ENCODE measurements around the gene TEDC2. TPM values are rescaled to one million over a fixed set of nuclear protein-coding genes. Genes with fewer than 3 reads are reported as not detected.

Gene TEDC2
- total RNA-seq, 1 experiment from 2014 or later: 6.4 TPM

DNA sequence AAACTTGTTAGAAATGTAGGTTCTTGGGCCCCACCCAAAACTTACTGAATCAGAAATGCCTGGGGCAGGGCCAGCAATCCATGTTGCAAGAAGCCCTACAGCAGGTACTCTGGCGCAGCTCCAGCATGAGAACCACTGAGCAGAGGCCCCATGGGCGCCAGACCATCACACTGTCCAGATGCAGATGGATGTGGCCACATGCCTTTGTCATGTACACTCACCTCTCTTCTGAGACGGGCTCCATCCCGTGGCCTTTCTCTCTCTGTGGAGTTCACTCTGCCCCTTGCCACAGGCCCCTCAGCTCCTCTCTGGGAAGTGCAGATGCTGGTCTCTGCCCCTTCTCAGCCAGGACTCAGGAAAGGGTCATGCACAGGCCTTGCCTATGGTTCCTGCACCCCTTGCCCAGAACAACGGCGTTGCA is 33.0 kb upstream of the TEDC2 start:
- Histone ChIP-seq H3K4me2 (ENCODE audit: low read depth, low read length, poor library complexity, severe bottlenecking) (no peak overlapping the region), H2AFZ (ENCODE audit: low read length) (no peak overlapping the region), H3K4me3 (ENCODE audit: low read length) (no peak overlapping the region), H3K27me3 (ENCODE audit: low read length) (no peaks in the 10 kb centered on the region), H3K9me2 (replicated peaks; ENCODE audit: insufficient read depth, low read length) (no peaks in the 10 kb centered on the region), H3K79me2 (ENCODE audit: low read length) (peaks cover 21% of the 10 kb centered on the region), H3K36me3 (ENCODE audit: insufficient read depth, low read length) (no peaks in the 10 kb centered on the region; the same call in 1 of the 2 replicates), H3K9me3 (ENCODE audit: low read length) (no peaks in the 10 kb centered on the region), H3K9ac (ENCODE audit: low read length) (no peak overlapping the region), H3K27ac (ENCODE audit: low read length) (no peak overlapping the region), H3K4me1 (ENCODE audit: low read length) (peaks cover 24% of the 10 kb centered on the region), H4K20me1 (ENCODE audit: insufficient read depth, low read depth, low read length) (no peaks in the 10 kb centered on the region)
- no peak for DNase-seq

DNA sequence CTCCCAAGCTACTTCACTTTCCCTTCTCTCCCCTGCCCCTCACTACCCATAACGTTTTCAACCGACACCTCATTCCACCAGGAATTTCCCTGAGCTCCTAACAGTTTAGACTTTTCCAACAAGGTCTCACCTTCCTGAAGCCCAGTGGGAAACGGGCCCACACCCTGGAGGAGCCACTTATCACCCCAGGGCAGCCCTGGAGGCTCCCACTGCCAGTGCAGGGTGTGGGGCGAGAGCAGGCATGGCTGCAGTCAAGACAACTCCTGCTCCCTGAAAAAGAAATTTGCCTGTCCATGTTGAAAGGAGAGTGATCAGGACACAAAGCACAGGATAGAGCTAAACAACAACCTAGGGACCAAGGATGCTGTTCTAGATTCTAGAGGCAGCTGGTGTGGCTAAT is 32.4 kb upstream of the TEDC2 start:
- Histone ChIP-seq H3K36me3 (ENCODE audit: insufficient read depth, low read length) (peaks cover 4% of the 10 kb centered on the region), H3K27me3 (ENCODE audit: low read length) (no peaks in the 10 kb centered on the region), H3K9me3 (ENCODE audit: low read length) (no peaks in the 10 kb centered on the region), H3K27ac (ENCODE audit: low read length) (no peak overlapping the region), H3K4me2 (ENCODE audit: low read depth, low read length, poor library complexity, severe bottlenecking) (no peak overlapping the region), H2AFZ (ENCODE audit: low read length) (no peak overlapping the region), H3K4me3 (ENCODE audit: low read length) (no peak overlapping the region), H4K20me1 (ENCODE audit: insufficient read depth, low read depth, low read length) (no peaks in the 10 kb centered on the region), H3K9ac (ENCODE audit: low read length) (no peak overlapping the region), H3K79me2 (ENCODE audit: low read length) (peaks cover 21% of the 10 kb centered on the region), H3K9me2 (replicated peaks; ENCODE audit: insufficient read depth, low read length) (no peaks in the 10 kb centered on the region), H3K4me1 (ENCODE audit: low read length) (peaks cover 24% of the 10 kb centered on the region)
- DNase-seq: no peak

DNA sequence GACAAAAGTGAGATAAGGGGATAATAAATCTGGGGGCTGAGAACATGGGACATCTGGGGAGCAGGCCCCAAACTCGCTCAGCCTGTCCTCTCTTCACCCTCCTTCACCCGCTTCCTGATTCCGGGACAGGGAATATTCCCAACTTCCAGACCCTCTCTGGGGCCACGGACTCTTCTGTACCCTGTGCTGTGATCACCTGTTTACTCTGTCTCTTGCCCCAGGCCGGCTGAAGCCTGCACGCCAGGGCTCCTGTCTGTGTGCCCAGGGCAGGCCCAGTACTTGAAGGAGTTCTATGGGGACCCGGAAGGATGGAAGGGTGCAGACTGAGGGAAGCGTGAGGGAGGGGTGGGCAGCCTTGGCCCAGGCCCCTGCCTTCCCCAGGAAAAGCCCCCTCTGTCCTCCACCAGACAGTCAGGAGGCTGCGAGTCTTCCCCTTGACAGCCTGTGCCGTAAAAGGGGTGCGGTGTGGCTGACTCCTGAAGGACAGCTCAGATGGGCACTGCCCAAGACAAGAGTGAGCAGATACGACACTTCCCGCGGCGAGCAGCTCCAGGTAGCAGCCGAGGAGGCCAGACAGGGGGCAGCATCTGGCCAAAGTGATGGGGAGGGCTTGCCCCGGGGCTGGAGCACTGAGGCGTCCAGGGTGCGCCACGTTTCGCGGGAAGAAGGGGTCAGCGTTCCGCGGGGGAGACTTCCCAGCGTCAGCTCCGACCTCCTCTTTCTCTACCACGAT is 31.7 kb upstream of the TEDC2 start:
- Histone ChIP-seq H3K9me2 (replicated peaks; ENCODE audit: insufficient read depth, low read length) (no peaks in the 10 kb centered on the region), H2AFZ (ENCODE audit: low read length) (peak overlapping the region; percentile 77; the same call in 1 of the 2 replicates), H3K79me2 (ENCODE audit: low read length) (peaks cover 21% of the 10 kb centered on the region), H3K36me3 (ENCODE audit: insufficient read depth, low read length) (peaks cover 7% of the 10 kb centered on the region), H3K4me3 (ENCODE audit: low read length) (peak overlapping the region; percentile 78), H3K4me2 (ENCODE audit: low read depth, low read length, poor library complexity, severe bottlenecking) (peak overlapping the region; percentile 83), H3K9ac (ENCODE audit: low read length) (peak overlapping the region; percentile 84), H4K20me1 (ENCODE audit: insufficient read depth, low read depth, low read length) (no peaks in the 10 kb centered on the region), H3K27ac (ENCODE audit: low read length) (no peak overlapping the region), H3K27me3 (ENCODE audit: low read length) (no peaks in the 10 kb centered on the region), H3K4me1 (ENCODE audit: low read length) (peaks cover 23% of the 10 kb centered on the region), H3K9me3 (ENCODE audit: low read length) (no peaks in the 10 kb centered on the region)
- DNase-seq: peak; percentile 60

DNA sequence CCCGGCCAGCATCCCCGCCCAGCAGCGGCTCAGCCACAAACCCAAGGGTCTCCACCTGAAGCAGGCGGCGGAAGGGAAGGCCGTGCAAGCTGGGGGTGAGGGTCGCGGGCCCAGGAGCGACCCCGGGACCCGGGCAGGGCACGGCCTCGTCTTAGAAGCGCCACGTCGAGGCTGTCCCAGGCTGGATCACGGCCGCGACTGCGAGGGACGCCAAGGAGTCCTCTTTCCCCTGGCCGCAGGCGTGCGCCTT is 31.2 kb upstream of the TEDC2 start:
- no peaks in the 10 kb centered on the region for H3K27me3 ChIP-seq (ENCODE audit: low read length)
- peak overlapping the region; percentile 83 for H3K4me2 ChIP-seq (ENCODE audit: low read depth, low read length, poor library complexity, severe bottlenecking)
- H3K9me2 ChIP-seq (replicated peaks; ENCODE audit: insufficient read depth, low read length): no peaks in the 10 kb centered on the region
- H2AFZ ChIP-seq (ENCODE audit: low read length): peak overlapping the region; percentile 77; the same call in 1 of the 2 replicates
- H3K36me3 ChIP-seq (ENCODE audit: insufficient read depth, low read length): peaks cover 8% of the 10 kb centered on the region
- H4K20me1 ChIP-seq (ENCODE audit: insufficient read depth, low read depth, low read length): no peaks in the 10 kb centered on the region
- DNase-seq: no peak
- peak overlapping the region; percentile 78 for H3K4me3 ChIP-seq (ENCODE audit: low read length)
- peak overlapping the region; percentile 84 for H3K9ac ChIP-seq (ENCODE audit: low read length)
- H3K9me3 ChIP-seq (ENCODE audit: low read length): no peaks in the 10 kb centered on the region
- H3K79me2 ChIP-seq (ENCODE audit: low read length): peaks cover 21% of the 10 kb centered on the region
- H3K4me1 ChIP-seq (ENCODE audit: low read length): peaks cover 21% of the 10 kb centered on the region
- H3K27ac ChIP-seq (ENCODE audit: low read length): no peak overlapping the region

DNA sequence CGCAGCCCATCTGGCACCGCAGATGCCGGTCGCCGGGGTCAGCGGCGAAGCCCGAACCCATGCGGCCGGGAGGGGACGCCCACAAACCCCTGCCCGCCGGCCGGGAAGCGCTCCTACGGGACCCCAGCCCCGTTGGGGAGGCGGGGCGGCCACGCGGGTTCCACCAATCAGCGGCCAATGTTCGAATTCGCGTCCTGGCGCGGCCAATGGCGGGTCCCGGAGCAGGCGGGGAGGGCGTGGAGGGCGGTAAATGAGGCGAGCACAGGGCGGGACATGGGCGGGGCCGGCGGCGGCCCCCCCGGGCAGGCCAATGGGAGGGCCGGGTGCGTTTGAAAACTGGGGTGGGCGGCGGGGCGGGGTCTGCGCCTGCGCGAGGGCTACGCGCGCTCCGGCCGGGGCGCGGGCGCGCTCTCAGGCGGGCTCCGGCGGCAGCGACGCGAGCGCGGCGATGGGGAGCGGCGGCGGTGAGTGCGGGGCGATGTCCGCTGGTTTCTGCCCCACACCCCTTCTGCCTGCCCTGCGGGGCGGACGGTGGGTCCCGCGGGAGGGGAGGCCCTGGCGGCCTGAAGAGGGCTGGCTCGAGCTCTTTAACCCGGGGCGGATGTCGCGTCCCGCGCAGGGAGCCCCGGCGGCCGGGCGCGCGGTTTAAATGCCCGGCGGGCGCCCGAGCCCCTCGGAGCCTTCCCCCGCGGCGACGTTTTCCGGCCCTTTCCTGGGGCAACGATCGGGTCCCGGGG is 30.7 kb upstream of the TEDC2 start, which contains the start of gene CCNF:
CCNF (plus strand) TSS at position 414 of the 737 bp plus-strand sequence; CDS start at position 449, 35 bp downstream.
- H3K9me3 ChIP-seq (ENCODE audit: low read length): no peaks in the 10 kb centered on the region
- peak within 1 kb of the TSS; percentile 97 for H3K9ac ChIP-seq (ENCODE audit: low read length)
- DNase-seq: peak; percentile 98
- H3K27me3 ChIP-seq (ENCODE audit: low read length): no peaks in the 10 kb centered on the region
- H3K4me3 ChIP-seq (ENCODE audit: low read length): peak within 1 kb of the TSS; percentile 90
- no peaks in the 10 kb centered on the region for H3K9me2 ChIP-seq (replicated peaks; ENCODE audit: insufficient read depth, low read length)
- H3K4me2 ChIP-seq (ENCODE audit: low read depth, low read length, poor library complexity, severe bottlenecking): peak within 1 kb of the TSS; percentile 100
- H3K4me1 ChIP-seq (ENCODE audit: low read length): peaks cover 21% of the 10 kb centered on the region
- H3K36me3 ChIP-seq (ENCODE audit: insufficient read depth, low read length): peaks cover 8% of the 10 kb centered on the region
- H3K27ac ChIP-seq (ENCODE audit: low read length): peak within 1 kb of the TSS; percentile 58
- H2AFZ ChIP-seq (ENCODE audit: low read length): peak within 1 kb of the TSS; percentile 77; the same call in 1 of the 2 replicates
- H3K79me2 ChIP-seq (ENCODE audit: low read length): peaks cover 21% of the 10 kb centered on the region
- no peaks in the 10 kb centered on the region for H4K20me1 ChIP-seq (ENCODE audit: insufficient read depth, low read depth, low read length)

DNA sequence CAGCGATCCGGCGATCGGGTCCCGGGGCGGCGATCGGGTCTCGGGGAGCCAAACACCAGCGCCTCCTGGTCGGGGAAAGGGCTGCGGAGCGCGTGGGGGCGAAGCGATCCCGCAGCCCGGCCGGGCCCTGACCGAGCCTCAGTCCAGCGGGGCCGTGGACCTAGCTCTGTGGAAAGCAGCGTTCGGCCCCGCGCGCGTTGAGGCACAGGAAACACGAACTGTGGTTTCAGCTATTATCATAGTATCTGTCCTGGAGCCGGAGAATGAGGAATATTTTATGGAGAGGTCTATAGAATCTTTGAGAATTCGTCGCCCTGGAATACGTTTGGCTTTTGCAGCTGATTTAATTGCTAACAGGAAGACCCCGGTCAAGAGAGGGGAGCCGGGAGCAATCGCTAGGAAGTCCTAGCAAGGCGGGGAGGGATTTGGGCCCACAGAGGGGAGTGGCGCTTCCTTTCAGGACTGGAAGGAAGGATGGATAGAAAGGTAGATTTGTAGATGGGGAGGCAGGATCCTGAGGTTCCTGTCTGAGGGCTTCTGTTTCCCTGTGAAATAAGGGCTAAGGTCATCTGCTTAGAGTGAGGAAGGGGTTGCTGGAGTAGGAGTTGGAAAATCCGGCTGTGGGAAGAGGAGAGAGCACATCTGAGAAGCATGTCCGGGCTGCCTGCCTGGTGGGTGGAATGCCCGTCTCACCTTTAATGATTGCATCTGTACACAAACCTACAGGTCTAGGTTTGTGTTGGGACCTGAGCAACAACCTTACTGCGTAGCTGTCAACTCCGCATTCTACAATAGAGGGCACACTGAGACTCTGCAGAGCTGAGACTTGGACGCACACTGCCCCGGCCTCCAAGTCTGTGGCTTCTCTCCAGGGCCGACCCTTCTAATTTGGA is 29.9 kb upstream of the TEDC2 start:
- peak overlapping the region; percentile 74; the same call in 1 of the 2 replicates for H2AFZ ChIP-seq (ENCODE audit: low read length)

DNA sequence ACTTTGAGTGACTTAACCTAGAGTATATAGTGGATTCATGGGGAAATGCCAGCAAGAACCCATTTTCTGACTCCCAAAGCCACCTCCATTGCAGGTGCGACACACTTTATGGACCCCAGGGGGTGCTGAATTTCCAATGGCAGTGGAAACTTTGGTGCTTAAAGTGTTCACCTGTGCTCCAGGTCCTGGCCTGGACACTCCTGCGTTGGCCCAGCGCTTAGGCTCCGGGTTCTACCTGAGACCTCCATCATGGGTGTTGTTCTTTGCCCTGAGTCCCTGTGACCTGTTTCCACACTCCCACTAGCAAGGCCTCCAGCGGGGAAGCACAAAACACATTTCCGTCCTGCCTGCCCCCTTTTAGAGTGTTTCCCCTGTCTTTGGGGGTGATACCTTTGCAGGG is 27.6 kb upstream of the TEDC2 start:
- Histone ChIP-seq H3K79me2 (ENCODE audit: low read length) (peaks cover 21% of the 10 kb centered on the region), H3K9me3 (ENCODE audit: low read length) (no peaks in the 10 kb centered on the region), H4K20me1 (ENCODE audit: insufficient read depth, low read depth, low read length) (no peaks in the 10 kb centered on the region), H3K4me3 (ENCODE audit: low read length) (no peak overlapping the region), H3K4me2 (ENCODE audit: low read depth, low read length, poor library complexity, severe bottlenecking) (no peak overlapping the region), H3K9ac (ENCODE audit: low read length) (no peak overlapping the region), H3K27ac (ENCODE audit: low read length) (no peak overlapping the region), H3K9me2 (replicated peaks; ENCODE audit: insufficient read depth, low read length) (no peaks in the 10 kb centered on the region), H3K36me3 (ENCODE audit: insufficient read depth, low read length) (peaks cover 17% of the 10 kb centered on the region), H3K4me1 (ENCODE audit: low read length) (peaks cover 21% of the 10 kb centered on the region), H3K27me3 (ENCODE audit: low read length) (no peaks in the 10 kb centered on the region), H2AFZ (ENCODE audit: low read length) (no peak overlapping the region)
- no peak for DNase-seq

More for the DNA sequence above, 29.9 kb upstream of the TEDC2 start:
- Histone ChIP-seq H3K27me3 (ENCODE audit: low read length) (no peaks in the 10 kb centered on the region), H3K9me2 (replicated peaks; ENCODE audit: insufficient read depth, low read length) (no peaks in the 10 kb centered on the region), H3K9me3 (ENCODE audit: low read length) (no peaks in the 10 kb centered on the region), H3K4me3 (ENCODE audit: low read length) (peak overlapping the region; percentile 90), H3K27ac (ENCODE audit: low read length) (peak overlapping the region; percentile 58), H3K36me3 (ENCODE audit: insufficient read depth, low read length) (peaks cover 10% of the 10 kb centered on the region), H3K4me1 (ENCODE audit: low read length) (peaks cover 21% of the 10 kb centered on the region), H3K4me2 (ENCODE audit: low read depth, low read length, poor library complexity, severe bottlenecking) (peak overlapping the region; percentile 100), H3K9ac (ENCODE audit: low read length) (peak overlapping the region; percentile 97), H4K20me1 (ENCODE audit: insufficient read depth, low read depth, low read length) (no peaks in the 10 kb centered on the region), H3K79me2 (ENCODE audit: low read length) (peaks cover 21% of the 10 kb centered on the region)
- DNase-seq: peak; percentile 70

Measured in Karpas-422 (cell line).